A673 (cell line): Measurements from ENCODE around the gene OSM. TPM values are rescaled to one million over a fixed set of nuclear protein-coding genes. Genes with fewer than 3 reads are reported as not detected.

ENCODE experiments used
- BruUV-seq: library from RNA; stranded (reverse); fragments of 400-500 nt; replicated peaks from 2 replicates; lab custom pipeline; 2021; lab: Mats Ljungman, UMichigan
- CTCF ChIA-PET: fragments of 300-600 bp; sonication (Branson Sonifier 250); formaldehyde crosslinking; loops from one replicate; lab custom pipeline; 2022; ENCODE audit warnings: antibody characterized with exemption; lab: Charles Lee
- POLR2A ChIA-PET: fragments of 300-600 bp; sonication (Branson Sonifier 250); formaldehyde crosslinking; loops from one replicate; lab custom pipeline; 2022; ENCODE audit warnings: antibody characterized with exemption; ENCODE audit not compliant: low non-redundant PET; lab: Charles Lee
- DNase-seq: peaks from one replicate; pipeline ENCODE4 v3.0.0-alpha.2; 2015; ENCODE audit warnings: low spot score
- H3K27ac ChIP-seq: fragments of 200-600 bp; sonication (generic); 2 replicates; pipeline ENCODE4 v1.5.1; 2016; ENCODE audit warnings: mixed run types, low read depth, mild to moderate bottlenecking, mixed read lengths, antibody characterized with exemption, low read length; ENCODE audit not compliant: poor library complexity, severe bottlenecking
- H3K27me3 ChIP-seq: fragments of 200-600 bp; sonication (generic); replicated peaks from 2 replicates; pipeline ENCODE4 v1.6.1; 2017; ENCODE audit warnings: mixed run types, low read depth, mild to moderate bottlenecking, mixed read lengths, antibody characterized with exemption, low read length; ENCODE audit not compliant: insufficient read depth, poor library complexity
- H3K36me3 ChIP-seq: fragments of 200-600 bp; sonication (generic); 2 replicates; pipeline ENCODE4 v1.6.1; 2016; ENCODE audit warnings: mixed run types, mild to moderate bottlenecking, mixed read lengths, antibody characterized with exemption, low read length; ENCODE audit not compliant: insufficient read depth, poor library complexity, severe bottlenecking
- H3K4me1 ChIP-seq: fragments of 200-600 bp; sonication (generic); 2 replicates; pipeline ENCODE4 v1.6.1; 2017; ENCODE audit warnings: mixed run types, mild to moderate bottlenecking, mixed read lengths, antibody characterized with exemption, low read length; ENCODE audit not compliant: insufficient read depth, poor library complexity, severe bottlenecking
- H3K4me3 ChIP-seq: fragments of 200-600 bp; sonication (generic); 2 replicates; pipeline ENCODE4 v1.5.1; 2016; ENCODE audit warnings: low read depth, mixed run types, mild to moderate bottlenecking, mixed read lengths, low read length; ENCODE audit not compliant: poor library complexity, severe bottlenecking
- H3K9me3 ChIP-seq: fragments of 200-600 bp; sonication (generic); 2 replicates; pipeline ENCODE4 v1.6.1; 2016; ENCODE audit warnings: mixed run types, low read depth, mild to moderate bottlenecking, mixed read lengths, antibody characterized with exemption, low read length; ENCODE audit not compliant: poor library complexity, severe bottlenecking
- CTCF ChIP-seq: fragments of 300-800, 200-600 bp; sonication (generic); conservative IDR thresholded peaks from 2 replicates; pipeline ENCODE4 v1.5.1; 2017; ENCODE audit warnings: low read depth, mild to moderate bottlenecking, antibody characterized with exemption, low read length, moderate library complexity, mixed read lengths
- EZH2 ChIP-seq: fragments of 200-600 bp; sonication (generic); IDR thresholded peaks from 2 replicates; pipeline ENCODE4 v1.6.1; 2017; ENCODE audit warnings: borderline replicate concordance, low read depth, mild to moderate bottlenecking, mixed read lengths, antibody characterized with exemption, low read length; ENCODE audit not compliant: poor library complexity, severe bottlenecking
- intact Hi-C: fragments of 100-400 bp; cut with micrococcal nuclease; formaldehyde crosslinking; loops from one replicate; pipeline ENCODE4 v1.10.0; 2022; ENCODE audit not compliant: unreplicated experiment
- total RNA-seq: library from RNA; stranded (reverse); gene quantifications from 2 replicates; pipeline ENCODE4 v1.2.3, GENCODE V29; 2021

The OSM gene
- total RNA-seq, 1 experiment from 2014 or later, result not detected

- no peak for DNase-seq
- no TSS peak for BruUV-seq
- no peak overlapping the region for H3K27ac ChIP-seq
- TF ChIP-seq CTCF (no peak), EZH2 (no peak)
- H3K27me3 ChIP-seq, result no peaks in the 10 kb centered on the region
- H3K4me1 ChIP-seq, result no peaks in the 10 kb centered on the region
- no peak overlapping the region for H3K4me3 ChIP-seq
- ChIA-PET POLR2A (no interaction called here), CTCF (interaction anchor here (0.6 kb wide), 1 partner anchor 28 kb away, joined by 12 read pairs; no protein-coding TSS in a partner anchor)
- intact Hi-C loops, result no loop called here
- H3K9me3 ChIP-seq, result no peaks in the 10 kb centered on the region
- no peaks in the 10 kb centered on the region for H3K36me3 ChIP-seq
Observed at GRCh38 chr22:30227438-30228228, 39.0 kb downstream of the OSM start.

- BruUV-seq, result no TSS peak
- Histone ChIP-seq H3K36me3 (no peaks in the 10 kb centered on the region), H3K9me3 (no peaks in the 10 kb centered on the region), H3K27me3 (no peaks in the 10 kb centered on the region), H3K4me1 (no peaks in the 10 kb centered on the region), H3K4me3 (no peak overlapping the region), H3K27ac (no peak overlapping the region)
- ChIA-PET POLR2A (no interaction called here), CTCF (no interaction called here)
- TF ChIP-seq EZH2 (no peak), CTCF (no peak)
- no peak for DNase-seq
- intact Hi-C loops, result no loop called here
Observed at GRCh38 chr22:30226192-30226832, 40.3 kb downstream of the OSM start.

- POLR2A ChIA-PET, result no interaction called here
Observed at GRCh38 chr22:30225220-30225927, 41.3 kb downstream of the OSM start.

More at GRCh38 chr22:30225220-30225927, 41.3 kb downstream of the OSM start:
- H3K9me3 ChIP-seq, result no peaks in the 10 kb centered on the region
- no peaks in the 10 kb centered on the region for H3K4me1 ChIP-seq
- intact Hi-C loops, result no loop called here
- no peaks in the 10 kb centered on the region for H3K36me3 ChIP-seq
- CTCF ChIA-PET, result no interaction called here
- H3K27me3 ChIP-seq, result no peaks in the 10 kb centered on the region
- H3K4me3 ChIP-seq, result no peak overlapping the region
- BruUV-seq, result no TSS peak
- no peak for DNase-seq
- TF ChIP-seq EZH2 (no peak), CTCF (no peak)
- H3K27ac ChIP-seq, result no peak overlapping the region
